Trophoblast cell (in vitro differentiated cells and primary cell): ENCODE data around the gene MT1HL1.

ENCODE experiments used
- DNase-seq, 2 donors: peaks; one replicate each; pipeline ENCODE4 v3.0.0-alpha.2; 2016
- H2AFZ ChIP-seq: 2 replicates; pipeline ENCODE4 v1.6.1; 2013; ENCODE audit warnings: low read length, moderate library complexity, mild to moderate bottlenecking; ENCODE audit not compliant: insufficient read depth, poor library complexity
- H2AK5ac ChIP-seq: 2 replicates; pipeline ENCODE4 v1.6.1; 2013; ENCODE audit warnings: mild to moderate bottlenecking, low read length
- H2BK120ac ChIP-seq: 2 replicates; pipeline ENCODE4 v1.6.1; 2013; ENCODE audit warnings: low read length, mild to moderate bottlenecking, moderate library complexity; ENCODE audit not compliant: insufficient read depth, poor library complexity
- H2BK12ac ChIP-seq: 2 replicates; pipeline ENCODE4 v1.6.1; 2013; ENCODE audit warnings: mild to moderate bottlenecking, low read length, moderate library complexity
- H2BK5ac ChIP-seq: 2 replicates; pipeline ENCODE4 v1.6.1; 2013; ENCODE audit warnings: low read length, low read depth, moderate library complexity, mild to moderate bottlenecking; ENCODE audit not compliant: poor library complexity
- H3K14ac ChIP-seq: 2 replicates; pipeline ENCODE4 v1.6.1; 2013; ENCODE audit warnings: mild to moderate bottlenecking, low read length
- H3K18ac ChIP-seq: 2 replicates; pipeline ENCODE4 v1.6.1; 2013; ENCODE audit warnings: mild to moderate bottlenecking, low read length
- H3K23ac ChIP-seq: 2 replicates; pipeline ENCODE4 v1.6.1; 2013; ENCODE audit warnings: low read length
- H3K27ac ChIP-seq: 2 replicates; pipeline ENCODE4 v1.5.1; 2013; ENCODE audit warnings: low read depth, mild to moderate bottlenecking, inconsistent platforms, low read length, moderate library complexity
- H3K27me3 ChIP-seq: 2 replicates; pipeline ENCODE4 v1.6.1; 2013; ENCODE audit warnings: inconsistent platforms, mild to moderate bottlenecking, low read length, moderate library complexity; ENCODE audit not compliant: insufficient read depth
- H3K36me3 ChIP-seq, 2 experiments: 1 replicate in 1 of 2; 2 replicates in 1 of 2; pipeline ENCODE4 v1.6.1; 2013; ENCODE audit warnings: low read length in 2 of 2, mild to moderate bottlenecking in 2 of 2, moderate library complexity in 1 of 2; ENCODE audit not compliant: insufficient read depth in 2 of 2, control insufficient read depth in 1 of 2
- H3K4ac ChIP-seq: 2 replicates; pipeline ENCODE4 v1.6.1; 2013; ENCODE audit warnings: low read depth, mild to moderate bottlenecking, low read length, moderate library complexity
- H3K4me1 ChIP-seq, 2 experiments: 1 replicate in 1 of 2; 2 replicates in 1 of 2; pipeline ENCODE4 v1.6.1; 2013; ENCODE audit warnings: low read length in 2 of 2, mild to moderate bottlenecking in 2 of 2, moderate library complexity in 1 of 2; ENCODE audit not compliant: insufficient read depth in 2 of 2, control insufficient read depth in 1 of 2
- H3K4me2 ChIP-seq: 2 replicates; pipeline ENCODE4 v1.6.1; 2013; ENCODE audit warnings: inconsistent platforms, mild to moderate bottlenecking, low read length, moderate library complexity
- H3K4me3 ChIP-seq: 2 replicates; pipeline ENCODE4 v1.5.1; 2013; ENCODE audit warnings: mild to moderate bottlenecking, low read depth, low read length, inconsistent platforms
- H3K79me1 ChIP-seq: one replicate; pipeline ENCODE4 v1.6.1; 2013; ENCODE audit warnings: low read length
- H3K79me2 ChIP-seq: 2 replicates; pipeline ENCODE4 v1.6.1; 2013; ENCODE audit warnings: low read length, mild to moderate bottlenecking; ENCODE audit not compliant: control insufficient read depth, insufficient read depth, poor library complexity
- H3K9ac ChIP-seq: 2 replicates; pipeline ENCODE4 v1.6.1; 2013; ENCODE audit warnings: mild to moderate bottlenecking, low read length
- H3K9me3 ChIP-seq: 2 replicates; pipeline ENCODE4 v1.6.1; 2013; ENCODE audit warnings: low read depth, mild to moderate bottlenecking, control low read depth, inconsistent platforms, low read length; ENCODE audit not compliant: insufficient read depth
- H4K12ac ChIP-seq: 2 replicates; pipeline ENCODE4 v1.6.1; 2013; ENCODE audit warnings: low read depth, mild to moderate bottlenecking, low read length, moderate library complexity
- H4K8ac ChIP-seq: 2 replicates; pipeline ENCODE4 v1.6.1; 2013; ENCODE audit warnings: low read depth, mild to moderate bottlenecking, low read length, moderate library complexity
- H4K91ac ChIP-seq: one replicate; pipeline ENCODE4 v1.6.1; 2013; ENCODE audit warnings: low read depth, mild to moderate bottlenecking, low read length, moderate library complexity
- WGBS: extraction: QIAGEN DNeasy Blood & Tissue Kit; methylation state at CpG from one replicate; pipeline ENCODE4 v1.1.7; 2013; ENCODE audit warnings: missing lambda C conversion rate; ENCODE audit not compliant: insufficient read length, insufficient coverage; ENCODE audit errors: extremely low coverage; 5-methylcytosine and 5-hydroxymethylcytosine counted together

Gene MT1HL1

DNA sequence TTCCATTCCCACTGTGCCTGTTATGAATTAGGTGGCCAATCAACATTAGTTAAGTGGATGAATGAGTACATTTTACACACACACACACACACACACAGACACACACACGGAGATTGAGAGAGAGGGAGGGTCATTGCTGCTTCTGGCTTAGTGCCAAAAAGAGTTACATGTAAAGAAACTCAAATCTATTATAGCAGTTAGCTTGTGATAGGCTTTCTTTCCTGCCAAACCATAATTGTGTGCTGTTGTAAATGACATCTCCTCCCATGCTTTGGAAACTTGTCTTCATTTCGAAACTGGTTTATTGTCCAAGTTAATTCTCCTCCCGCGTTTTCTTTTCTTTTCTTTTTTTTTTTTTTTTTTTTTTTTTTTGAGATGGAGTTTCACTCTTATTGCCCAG, 1.4 kb upstream of the MT1HL1 start:
- DNase-seq = no peak
- Histone ChIP-seq H3K4me3 (no peak overlapping the region), H4K8ac (no peak overlapping the region), H4K91ac (no peak overlapping the region), H3K9me3 (no peaks in the 10 kb centered on the region), H3K36me3 (no peaks in the 10 kb centered on the region), H3K4me1 (no peaks in the 10 kb centered on the region), H3K27me3 (no peaks in the 10 kb centered on the region), H3K4me2 (no peak overlapping the region), H3K79me2 (no peaks in the 10 kb centered on the region), H3K4ac (no peak overlapping the region), H3K9ac (no peak overlapping the region), H2BK120ac (no peak overlapping the region), H2AFZ (no peak overlapping the region), H4K12ac (no peak overlapping the region), H2AK5ac (no peak overlapping the region), H3K18ac (no peak overlapping the region), H3K27ac (no peak overlapping the region), H3K79me1 (no peaks in the 10 kb centered on the region), H3K14ac (no peak overlapping the region), H3K23ac (no peak overlapping the region), H2BK5ac (no peak overlapping the region), H2BK12ac (no peak overlapping the region)
- no CpG with 5 or more reads among the region's 4 CpGs for WGBS

DNA sequence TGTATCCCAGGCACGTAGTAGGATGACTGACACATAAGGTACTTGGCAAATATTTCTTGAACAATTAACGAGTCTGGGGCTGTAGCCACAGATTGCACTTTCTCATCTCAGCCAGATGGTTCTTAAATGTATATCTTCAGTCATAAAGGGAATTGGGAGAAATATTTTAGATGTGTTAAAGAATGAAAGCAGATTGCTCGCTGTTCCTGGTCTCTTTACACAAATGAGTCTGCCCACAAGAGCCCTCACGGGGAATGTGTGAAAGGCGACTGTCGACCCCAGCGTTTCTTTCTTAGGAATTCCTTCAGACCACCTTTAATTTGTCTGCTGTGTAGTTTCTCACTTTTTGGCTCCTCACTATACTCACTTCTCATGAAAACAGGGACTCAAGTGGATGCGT, 725 bp downstream of the MT1HL1 start:
- Histone ChIP-seq H3K14ac (no peak overlapping the region), H3K36me3 (no peaks in the 10 kb centered on the region)

DNA sequence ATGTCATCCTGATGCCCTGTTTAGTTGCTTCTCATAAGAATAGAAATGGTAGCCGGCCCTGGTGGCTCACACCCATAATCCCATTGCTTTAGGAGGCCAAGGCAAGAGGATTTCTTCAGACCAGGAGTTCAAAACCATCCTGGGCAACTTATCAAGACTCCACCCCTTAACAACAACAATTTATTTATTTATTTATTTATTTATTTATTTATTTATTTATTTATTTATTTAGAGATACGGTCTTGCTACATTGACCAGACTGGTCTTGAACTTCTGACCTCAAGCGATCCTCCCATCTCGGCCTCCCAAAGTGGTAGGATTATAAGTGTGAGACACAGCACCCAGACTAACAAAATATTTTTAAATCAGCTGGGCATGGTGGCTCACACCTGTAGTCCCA, 4.0 kb downstream of the MT1HL1 start:
- H2AK5ac ChIP-seq = no peak overlapping the region
- H3K79me2 ChIP-seq = no peaks in the 10 kb centered on the region
- H2AFZ ChIP-seq = no peak overlapping the region
- H2BK120ac ChIP-seq = no peak overlapping the region
- peaks cover 2% of the 10 kb centered on the region for H3K9me3 ChIP-seq
- no peaks in the 10 kb centered on the region for H3K36me3 ChIP-seq
- no peak overlapping the region for H3K23ac ChIP-seq
- H2BK12ac ChIP-seq = no peak overlapping the region
- DNase-seq = no peak
- no peak overlapping the region for H4K8ac ChIP-seq
- H3K14ac ChIP-seq = no peak overlapping the region
- no peak overlapping the region for H3K4me3 ChIP-seq
- no peak overlapping the region for H2BK5ac ChIP-seq
- no peaks in the 10 kb centered on the region for H3K27me3 ChIP-seq
- H3K4me2 ChIP-seq = no peak overlapping the region
- peaks cover 2% of the 10 kb centered on the region for H3K79me1 ChIP-seq
- H4K91ac ChIP-seq = no peak overlapping the region
- no peak overlapping the region for H4K12ac ChIP-seq
- H3K18ac ChIP-seq = no peak overlapping the region
- no CpG with 5 or more reads among the region's 4 CpGs for WGBS
- peaks cover 0 to 2% of the 10 kb centered on the region in 2 experiments for H3K4me1 ChIP-seq
- no peak overlapping the region for H3K27ac ChIP-seq
- H3K4ac ChIP-seq = no peak overlapping the region
- H3K9ac ChIP-seq = no peak overlapping the region

More for the DNA sequence above, 725 bp downstream of the MT1HL1 start:
- Histone ChIP-seq H3K27ac (no peak overlapping the region), H3K4ac (no peak overlapping the region), H4K91ac (no peak overlapping the region), H3K79me2 (no peaks in the 10 kb centered on the region), H4K12ac (no peak overlapping the region), H3K23ac (no peak overlapping the region), H3K9ac (no peak overlapping the region), H3K4me3 (no peak overlapping the region), H3K9me3 (no peaks in the 10 kb centered on the region), H3K4me1 (no peaks in the 10 kb centered on the region), H3K27me3 (no peaks in the 10 kb centered on the region), H2BK5ac (no peak overlapping the region), H2AFZ (no peak overlapping the region), H2BK120ac (no peak overlapping the region), H3K18ac (no peak overlapping the region), H2AK5ac (no peak overlapping the region), H3K79me1 (no peaks in the 10 kb centered on the region), H2BK12ac (no peak overlapping the region), H4K8ac (no peak overlapping the region), H3K4me2 (no peak overlapping the region)
- WGBS = no CpG with 5 or more reads among the region's 8 CpGs
- no peak for DNase-seq

DNA sequence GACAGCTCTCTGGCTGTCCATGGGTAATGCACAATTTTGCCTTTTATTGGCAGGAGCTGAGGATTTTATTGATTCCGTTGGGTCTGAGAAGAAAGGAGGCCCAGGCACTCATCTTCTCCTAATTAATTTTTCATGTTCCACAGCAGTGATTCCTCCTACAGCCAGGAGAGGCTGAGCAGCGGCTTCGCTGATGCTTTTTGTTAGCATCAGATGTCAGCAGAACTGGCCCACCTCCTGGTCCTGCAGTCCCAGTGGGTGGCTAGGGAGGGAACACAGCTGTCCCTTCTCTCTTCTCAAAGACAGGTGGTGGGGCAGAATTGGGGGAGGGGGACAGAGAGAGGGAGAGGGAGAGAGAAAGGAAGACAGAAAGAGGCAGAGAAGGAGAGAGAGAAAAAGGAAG, 5.7 kb downstream of the MT1HL1 start:
- H3K18ac ChIP-seq = no peak overlapping the region
- no peaks in the 10 kb centered on the region for H3K27me3 ChIP-seq
- no peak overlapping the region for H3K27ac ChIP-seq
- no peak overlapping the region for H2BK12ac ChIP-seq
- no peak overlapping the region for H3K23ac ChIP-seq
- no peak overlapping the region for H4K12ac ChIP-seq
- H3K79me2 ChIP-seq = no peaks in the 10 kb centered on the region
- no peak overlapping the region for H2AFZ ChIP-seq
- no peak overlapping the region for H3K14ac ChIP-seq
- H2BK5ac ChIP-seq = no peak overlapping the region
- no peak overlapping the region for H3K4me3 ChIP-seq
- H2AK5ac ChIP-seq = no peak overlapping the region
- H3K9me3 ChIP-seq = peaks cover 2% of the 10 kb centered on the region
- no peak overlapping the region for H4K91ac ChIP-seq
- no peak overlapping the region for H4K8ac ChIP-seq
- peaks cover 0 to 2% of the 10 kb centered on the region in 2 experiments for H3K4me1 ChIP-seq
- H3K36me3 ChIP-seq = no peaks in the 10 kb centered on the region
- WGBS = no CpG with 5 or more reads among the region's 3 CpGs
- no peak overlapping the region for H3K4me2 ChIP-seq
- H3K4ac ChIP-seq = no peak overlapping the region
- H3K9ac ChIP-seq = no peak overlapping the region
- no peak overlapping the region for H2BK120ac ChIP-seq
- H3K79me1 ChIP-seq = peaks cover 2% of the 10 kb centered on the region
- no peak for DNase-seq
